LoVo (cell line): ENCODE results near the gene CLDN2.
A peak's percentile ranks its signal among the peaks of the same experiment; 100 is the strongest.
"Not testable (repeated sequence)": the region's sequence is repeated elsewhere in the genome, so short reads cannot be mapped to it uniquely, and the experiment has no call there.

ENCODE experiments used
- DNase-seq: peaks from one replicate; pipeline ENCODE4 v3.0.0-alpha.2; 2016; ENCODE audit warnings: low spot score

Gene CLDN2, protein sequence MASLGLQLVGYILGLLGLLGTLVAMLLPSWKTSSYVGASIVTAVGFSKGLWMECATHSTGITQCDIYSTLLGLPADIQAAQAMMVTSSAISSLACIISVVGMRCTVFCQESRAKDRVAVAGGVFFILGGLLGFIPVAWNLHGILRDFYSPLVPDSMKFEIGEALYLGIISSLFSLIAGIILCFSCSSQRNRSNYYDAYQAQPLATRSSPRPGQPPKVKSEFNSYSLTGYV

DNA sequence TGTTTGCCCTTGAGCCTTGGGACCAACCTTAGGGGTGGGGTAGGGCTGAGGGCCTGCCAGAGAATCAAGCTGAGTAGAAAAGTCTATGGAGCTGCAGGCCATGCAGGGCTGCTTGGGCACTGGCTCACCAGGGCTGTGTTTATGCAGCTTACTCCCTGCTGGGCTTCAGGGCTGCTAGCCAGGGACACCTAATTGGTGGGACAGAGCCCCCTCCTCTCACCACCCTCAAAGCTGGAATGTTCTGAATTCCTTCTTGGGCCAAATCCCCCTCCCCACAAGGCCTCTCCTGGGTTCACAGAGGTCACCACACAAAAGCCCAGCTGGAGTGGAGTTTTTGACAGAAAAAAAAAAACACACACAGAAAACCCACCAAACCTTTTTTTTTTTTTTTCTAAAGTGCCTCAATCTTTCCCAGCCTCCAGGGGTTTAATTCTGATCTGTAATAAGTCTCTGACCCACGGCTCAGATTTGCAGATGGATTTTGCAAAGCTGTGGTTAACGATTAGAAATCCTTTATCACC lies at the start of gene CLDN2:
CLDN2 (plus strand) TSS at position 471 of the 521 bp plus-strand sequence. CDS start 7,827 bp downstream, outside the sequence.
- DNase-seq: no peak

DNA sequence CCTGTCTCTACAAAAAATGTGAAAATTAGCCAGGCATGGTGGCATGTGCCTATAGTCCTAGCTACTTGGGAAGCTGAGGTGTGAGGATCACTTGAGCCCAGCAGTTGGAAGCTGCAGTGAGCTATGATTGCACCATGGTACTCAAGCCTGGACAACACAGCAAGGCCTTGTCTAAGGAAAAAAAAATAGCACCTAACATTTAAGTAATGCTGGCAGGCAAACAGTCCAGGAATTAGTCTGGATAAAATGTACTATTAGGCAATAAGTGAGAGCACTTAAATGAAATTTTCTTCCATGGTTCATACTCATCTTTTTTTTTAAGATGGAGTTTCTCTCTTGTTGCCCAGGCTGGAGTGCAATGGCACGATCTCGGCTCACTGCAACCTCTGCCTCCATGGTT lies 47.4 kb upstream of the CLDN2 start:
- DNase-seq: not testable (repeated sequence)

DNA sequence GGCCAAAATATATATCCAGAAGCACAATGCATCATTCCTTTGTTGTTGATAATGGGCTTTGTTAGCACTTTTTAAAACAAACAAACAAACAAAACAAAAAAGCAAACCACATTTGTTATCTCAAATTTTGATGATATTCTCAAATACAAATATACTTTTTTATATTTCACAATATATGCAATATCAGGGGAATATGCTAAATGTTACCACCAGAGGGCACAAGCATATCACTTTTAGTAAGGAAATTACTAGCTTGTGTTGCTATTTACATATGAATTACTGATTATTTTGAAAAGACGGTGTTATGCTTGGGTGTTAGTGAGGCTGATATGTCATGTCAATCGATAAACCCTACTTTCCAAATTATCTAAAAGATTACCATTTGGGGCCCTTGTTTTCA lies 46.1 kb upstream of the CLDN2 start:
- DNase-seq: peak; percentile 34

DNA sequence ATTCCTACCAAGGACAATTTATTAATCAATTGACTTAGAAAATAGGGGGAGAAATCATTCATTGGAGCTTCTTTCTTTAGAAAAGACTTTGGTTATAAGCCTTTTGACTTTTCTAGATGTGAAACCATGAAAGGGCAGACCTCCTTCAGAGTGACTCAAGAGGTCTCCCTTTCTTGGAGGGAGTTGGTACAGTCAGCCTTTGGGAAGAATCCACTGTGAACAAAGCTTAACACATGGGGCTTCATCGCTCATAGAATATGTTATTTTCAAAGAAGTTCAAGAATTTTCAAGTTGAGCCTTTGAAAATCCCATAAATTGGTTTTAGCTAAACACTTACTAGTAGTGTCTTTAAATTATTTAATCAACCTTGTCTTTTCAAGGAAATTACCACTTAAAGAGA lies 45.1 kb upstream of the CLDN2 start:
- DNase-seq: no peak

DNA sequence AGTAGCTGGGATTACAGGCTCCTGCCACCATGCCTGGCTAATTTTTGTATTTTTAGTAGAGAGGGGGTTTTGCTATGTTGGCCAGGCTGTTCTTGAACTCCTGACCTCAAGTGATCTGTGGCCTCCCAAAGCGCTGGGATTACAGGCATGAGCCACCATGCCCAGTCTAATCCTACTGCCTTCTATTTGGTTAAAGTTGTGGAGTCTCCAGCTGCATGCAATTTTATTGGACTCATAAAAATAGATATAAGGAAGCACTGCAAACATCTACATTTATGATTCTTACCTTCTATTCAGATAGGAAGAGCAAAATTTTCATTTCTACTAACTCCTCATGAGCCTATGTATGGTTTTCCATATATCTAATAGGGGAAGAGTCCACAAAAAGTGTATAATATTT lies 30.7 kb upstream of the CLDN2 start:
- DNase-seq: no peak

DNA sequence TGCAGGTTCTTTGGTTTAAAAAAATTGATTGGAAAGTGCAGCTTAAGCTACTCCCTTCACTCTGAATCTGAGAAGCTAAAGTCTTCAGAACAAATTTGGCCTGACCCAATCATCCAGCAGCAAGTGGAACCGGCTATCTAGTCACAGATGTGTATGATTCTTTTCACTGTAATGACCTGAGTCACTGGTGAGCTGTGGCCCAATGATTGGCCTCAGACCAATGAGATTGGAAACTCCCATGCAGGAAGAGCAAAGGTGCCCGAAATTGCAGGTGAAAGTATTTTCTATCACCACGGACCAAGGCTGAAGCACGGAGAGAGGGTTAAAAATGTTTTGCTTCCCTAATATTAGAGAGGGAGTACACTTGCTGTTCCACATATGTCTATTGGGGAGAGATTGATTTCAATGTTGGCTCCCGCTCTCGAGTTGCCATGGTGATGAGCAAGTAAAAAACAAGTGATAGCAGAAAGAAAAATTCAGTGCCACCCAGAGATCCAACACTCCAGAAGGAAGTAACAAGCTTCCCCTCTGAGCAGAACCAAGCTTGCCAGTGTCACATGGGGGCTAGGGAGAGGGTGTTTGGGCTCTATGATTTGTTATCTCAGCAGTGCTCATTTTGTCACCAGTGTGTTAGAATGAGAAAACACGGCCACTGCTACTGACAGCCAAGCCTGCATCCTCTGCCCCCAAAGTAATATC lies 28.3 kb upstream of the CLDN2 start:
- DNase-seq: no peak

DNA sequence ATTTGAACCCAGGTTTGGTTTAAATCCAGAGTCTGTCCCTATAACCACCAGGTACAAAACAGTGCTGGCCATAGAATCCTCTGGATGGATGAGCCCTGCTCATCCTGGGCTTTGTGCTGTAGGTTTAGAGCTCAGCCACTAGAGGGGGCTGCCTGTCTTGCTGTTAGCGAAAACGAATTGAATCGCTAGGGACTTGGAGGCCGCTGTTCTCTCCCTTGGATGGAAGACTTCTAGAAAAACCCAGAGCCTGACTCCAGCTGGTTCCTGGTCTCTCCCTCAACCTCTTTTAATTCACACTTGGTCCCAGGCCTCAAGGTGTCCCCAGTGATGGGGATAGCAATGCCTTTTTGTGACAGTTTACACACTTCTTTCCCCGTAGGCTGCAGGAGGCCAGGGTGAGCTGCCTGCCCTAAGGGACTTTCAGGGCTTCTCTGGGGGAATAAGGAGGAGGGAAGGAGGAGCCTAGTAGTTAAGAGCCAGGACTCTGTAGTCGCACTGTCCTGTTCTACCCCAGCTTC lies 25.8 kb upstream of the CLDN2 start:
- peak; percentile 73 for DNase-seq

DNA sequence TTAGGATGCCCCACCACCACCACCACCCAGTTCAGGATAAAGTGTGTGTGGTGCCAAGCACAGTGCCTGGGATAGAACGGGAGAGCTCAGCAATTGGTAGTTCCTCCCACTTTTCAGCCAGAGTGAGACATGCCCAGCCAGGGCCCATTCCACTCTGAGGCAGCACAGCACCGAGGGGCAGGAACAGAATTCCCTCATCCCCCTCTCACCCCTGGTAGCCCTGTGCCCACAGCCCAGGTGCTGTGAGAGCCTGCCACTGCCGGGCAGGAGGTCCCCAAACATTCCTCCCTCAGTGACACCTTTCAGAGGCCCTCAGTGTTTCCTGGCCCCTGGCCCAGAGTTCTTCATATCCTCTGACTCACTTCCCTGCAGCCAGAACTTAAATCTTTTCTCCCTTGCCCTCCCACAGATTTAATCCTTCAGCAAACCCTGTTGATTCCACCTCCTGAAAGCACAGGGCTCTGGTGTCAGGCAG lies 25.2 kb upstream of the CLDN2 start:
- peak; percentile 66 for DNase-seq

DNA sequence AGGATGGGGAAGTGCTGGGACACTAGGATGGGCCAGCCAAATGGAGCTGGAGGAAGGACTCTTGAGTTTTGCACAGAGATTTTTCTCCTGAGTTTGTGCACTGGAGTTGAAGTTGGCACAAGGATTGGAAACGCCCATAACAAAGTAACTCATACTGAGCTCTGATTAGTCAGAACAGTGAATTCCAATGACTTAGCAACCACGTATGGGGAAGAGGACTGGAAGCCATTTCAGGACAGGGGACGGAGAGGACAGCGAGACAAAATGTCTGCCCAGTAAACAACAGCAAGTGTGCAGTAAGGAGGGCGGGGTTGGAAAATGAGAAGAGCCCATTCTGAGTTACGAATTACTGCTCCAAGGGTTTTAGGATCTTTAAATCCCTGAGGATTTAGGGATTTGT lies 22.9 kb upstream of the CLDN2 start:
- DNase-seq: no peak

DNA sequence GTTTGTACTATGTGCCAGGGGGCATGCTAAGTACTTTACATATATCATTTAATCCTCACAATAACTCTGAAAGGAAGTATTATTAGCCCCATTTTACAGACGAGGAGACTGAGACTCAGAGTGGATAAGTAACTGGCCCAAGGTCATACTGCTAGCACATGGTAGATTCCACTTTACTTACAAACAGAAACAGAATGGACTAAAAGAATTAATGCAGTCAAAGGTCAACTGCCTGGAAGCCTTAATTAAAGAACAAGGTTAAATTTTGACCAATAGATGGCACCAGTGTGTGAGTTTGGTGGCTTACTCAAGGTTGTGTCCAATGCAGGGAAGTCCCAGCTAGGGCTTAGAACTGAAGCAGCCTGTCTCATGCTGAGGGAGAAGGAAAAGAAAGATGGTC lies 21.7 kb upstream of the CLDN2 start:
- peak; percentile 57 for DNase-seq

DNA sequence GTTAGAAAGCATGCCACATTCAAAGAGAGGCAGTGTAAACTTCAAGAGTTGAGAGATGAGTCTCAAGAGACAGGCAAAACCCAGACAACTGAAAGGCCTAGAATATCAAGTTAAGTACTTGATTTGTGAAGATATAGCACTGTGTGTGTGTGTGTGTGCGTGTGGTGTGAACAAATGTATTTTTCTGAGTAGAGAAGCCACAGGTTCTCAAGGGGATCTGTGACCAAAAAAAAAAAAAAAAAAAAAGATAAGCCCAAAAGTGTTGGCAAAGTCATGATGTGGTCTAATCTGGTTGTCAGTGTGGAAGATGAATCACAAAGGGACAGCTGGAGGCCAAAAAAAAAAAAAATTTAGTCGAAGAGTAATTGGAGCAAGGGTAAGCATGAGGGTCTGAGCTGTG lies 20.9 kb upstream of the CLDN2 start:
- DNase-seq: no peak

DNA sequence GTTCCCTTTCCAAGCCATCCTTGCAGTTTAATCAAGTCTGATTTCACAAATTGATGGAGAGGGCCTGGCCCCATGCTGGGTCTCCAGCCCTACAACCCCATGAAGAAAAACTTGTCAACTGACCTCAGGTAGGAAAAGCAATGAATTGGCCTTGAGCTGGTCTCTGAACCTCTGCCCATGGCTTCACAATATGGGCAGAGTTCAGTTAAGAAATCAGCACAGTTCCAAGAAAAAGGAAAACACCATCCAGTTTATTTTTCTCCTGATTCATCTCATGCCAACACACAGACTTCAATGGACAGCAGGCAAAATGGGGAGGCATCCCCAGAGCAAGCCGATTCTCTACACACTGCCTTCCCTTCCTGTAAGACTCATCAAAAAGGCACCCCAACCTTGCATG lies 20.4 kb upstream of the CLDN2 start:
- no peak for DNase-seq

DNA sequence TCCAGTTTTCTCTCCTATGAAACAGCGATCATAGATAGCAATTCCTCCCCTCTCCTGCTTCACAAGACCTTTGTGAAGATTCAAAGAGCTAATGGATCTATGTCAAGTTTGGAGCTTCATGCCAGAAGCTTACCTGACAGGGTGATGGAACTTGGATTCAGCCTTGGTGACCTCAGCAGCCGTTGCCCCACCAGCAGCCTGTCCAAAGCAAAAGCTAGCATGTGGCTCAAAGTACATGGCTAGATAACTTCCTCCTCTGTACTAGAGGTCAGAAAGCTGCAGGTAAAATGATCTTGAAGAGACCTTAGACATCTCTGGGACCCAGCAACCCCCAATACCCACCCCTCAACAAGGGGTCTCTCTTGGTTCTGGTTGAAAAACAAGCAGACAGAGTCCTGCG lies 18.9 kb upstream of the CLDN2 start:
- DNase-seq: no peak

DNA sequence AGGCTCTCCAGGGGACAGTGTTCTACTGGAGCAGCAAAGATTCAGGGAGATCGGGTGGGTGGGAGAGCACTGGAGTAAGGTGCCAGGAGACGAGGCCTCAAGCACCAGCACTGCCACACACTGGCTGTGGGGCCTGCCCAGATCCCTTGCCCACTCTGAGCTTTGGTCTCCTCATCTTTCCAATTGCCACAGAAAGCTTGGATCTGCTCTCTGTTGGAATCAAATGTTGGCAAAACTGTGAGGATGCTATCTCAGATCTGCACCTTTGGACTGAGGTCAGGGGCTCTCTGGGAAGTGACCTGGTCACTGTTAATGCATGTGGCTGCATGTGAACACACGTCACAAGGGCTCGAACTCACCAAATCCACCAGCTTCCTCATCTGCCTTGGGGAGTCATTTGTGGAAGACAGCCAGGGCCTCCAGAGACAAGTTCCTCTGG lies 18.4 kb upstream of the CLDN2 start:
- no peak for DNase-seq

DNA sequence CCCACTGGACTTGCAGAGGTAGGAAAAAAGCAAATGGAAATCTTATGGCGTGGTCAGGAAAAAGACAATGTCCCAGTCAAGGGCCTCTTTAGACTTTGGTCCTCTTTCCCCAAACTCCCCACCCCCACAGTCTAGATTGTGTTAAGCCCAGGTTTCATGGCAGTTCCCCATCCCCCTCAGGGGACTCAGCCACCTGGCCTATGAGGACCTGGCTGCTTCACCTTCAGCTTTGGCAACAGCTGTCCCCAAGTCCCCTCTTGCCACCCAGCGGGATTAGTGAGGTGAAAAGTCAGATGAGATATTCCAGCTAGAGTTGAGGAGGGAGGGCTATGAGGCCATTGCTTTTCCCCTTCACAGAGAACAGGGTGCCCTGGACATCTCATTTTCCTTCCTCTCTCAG lies 17.5 kb upstream of the CLDN2 start:
- no peak for DNase-seq

DNA sequence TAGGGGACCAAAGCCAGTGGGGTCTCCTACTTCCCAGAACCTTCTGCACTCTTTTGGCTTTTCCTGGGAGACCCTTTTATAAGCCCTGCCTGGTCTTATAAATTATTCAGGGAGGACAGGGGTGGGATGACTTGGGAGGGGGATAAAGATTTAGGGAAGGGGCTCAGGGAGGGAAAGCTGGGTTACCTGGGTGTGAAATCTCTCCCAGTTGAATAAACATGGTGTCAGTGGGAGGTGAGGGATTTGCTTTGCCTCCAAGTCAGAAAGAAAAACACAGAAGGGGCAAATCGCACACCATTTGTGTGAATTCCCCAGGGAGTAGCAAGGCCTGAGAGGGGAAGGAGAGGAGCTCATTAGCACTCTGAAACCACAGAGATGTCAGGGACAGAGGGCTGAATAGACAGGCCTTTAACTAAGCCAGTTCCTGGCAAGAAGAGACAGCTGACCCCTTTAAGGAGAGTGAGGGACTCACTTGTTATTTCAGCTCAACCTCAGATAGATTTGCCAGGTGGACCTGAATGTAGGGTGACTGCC lies 16.8 kb upstream of the CLDN2 start, which contains the start of gene RIPPLY1:
RIPPLY1 (minus strand) TSS at position 51 of the 534 bp plus-strand sequence. CDS start 54 bp downstream, outside the sequence.
- no peak for DNase-seq

DNA sequence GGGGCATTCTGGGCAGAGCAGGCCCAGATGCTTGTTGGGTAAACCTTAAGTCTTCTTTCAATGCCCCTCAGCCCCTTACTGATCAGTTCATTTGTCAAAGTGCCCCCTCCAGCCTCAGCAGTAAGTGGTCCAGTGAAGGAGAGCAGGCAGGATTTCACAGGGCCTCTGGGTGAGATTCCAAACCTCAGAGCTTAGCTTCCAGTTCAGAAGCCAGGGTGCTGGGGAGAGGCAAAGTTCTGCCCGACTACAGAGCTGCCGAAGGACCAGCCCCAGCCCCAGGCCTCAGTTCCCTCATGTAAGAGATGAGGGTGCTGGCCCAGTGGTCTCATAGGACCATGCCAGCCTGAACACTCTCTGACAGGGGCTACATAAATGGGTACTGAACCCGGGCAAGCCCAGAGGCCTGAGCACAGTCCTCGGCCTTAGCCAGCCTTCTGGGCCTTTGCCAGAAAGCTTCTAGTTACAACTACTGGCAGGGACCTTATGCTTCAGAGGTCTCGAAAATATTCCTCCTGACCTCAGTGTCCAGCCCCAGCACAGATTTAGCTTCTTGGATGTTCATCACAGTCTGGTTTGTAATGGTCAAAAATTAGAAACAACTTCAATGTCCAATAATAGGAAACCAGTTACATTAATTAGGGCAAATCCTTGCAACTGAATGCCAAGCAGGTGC lies 16.2 kb upstream of the CLDN2 start:
- no peak for DNase-seq

DNA sequence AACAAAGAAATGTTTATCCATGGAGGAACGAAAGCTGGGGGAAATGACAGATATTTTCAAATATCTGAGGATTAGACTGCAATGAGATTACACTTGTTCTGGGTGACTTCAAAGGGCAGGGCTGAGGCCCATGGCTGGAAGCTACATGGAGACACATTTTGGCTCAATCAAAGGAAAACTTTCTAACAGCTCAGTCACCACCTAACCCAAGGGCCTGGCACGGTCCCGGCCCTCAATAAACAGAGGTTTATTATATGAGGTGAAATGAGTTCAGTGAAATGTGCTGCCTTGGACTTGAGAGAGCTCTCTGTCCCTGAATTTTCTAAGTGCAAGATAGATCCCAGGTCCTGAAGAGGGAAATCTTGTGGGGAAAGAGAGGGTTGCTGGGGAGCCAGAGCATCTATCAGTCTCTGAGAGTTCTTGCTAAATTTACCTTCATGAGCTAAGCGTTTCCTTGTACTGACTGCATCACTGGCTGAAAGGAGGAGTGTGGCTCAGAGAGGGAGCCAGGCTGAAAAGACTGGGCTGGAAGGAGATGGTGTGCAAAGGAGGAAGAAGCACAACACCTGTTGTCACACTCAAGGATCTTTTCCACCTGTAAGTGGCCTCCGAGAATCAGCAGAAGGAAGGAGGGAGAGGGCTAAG lies 15.0 kb upstream of the CLDN2 start:
- DNase-seq: peak; percentile 32

DNA sequence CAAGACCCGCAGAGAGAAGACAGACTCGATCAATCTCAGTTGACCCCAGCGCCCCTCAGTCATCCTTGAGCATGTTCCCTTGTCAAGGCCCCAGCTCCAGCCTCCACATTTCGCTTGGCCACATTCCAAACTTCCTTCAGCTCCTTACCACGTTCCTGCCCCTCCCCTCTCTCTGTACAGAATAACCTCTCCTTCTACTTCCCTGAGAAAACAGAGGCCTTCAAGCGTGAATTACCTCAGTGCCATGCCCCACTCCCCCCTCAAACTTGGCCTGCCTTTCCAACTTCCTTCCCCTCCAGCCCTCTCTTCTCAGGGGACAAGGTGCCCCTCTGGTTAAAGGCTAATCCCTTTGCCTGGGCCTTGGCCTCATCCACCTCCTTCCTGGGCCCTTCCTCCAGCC lies 13.8 kb upstream of the CLDN2 start:
- peak; percentile 60 for DNase-seq

DNA sequence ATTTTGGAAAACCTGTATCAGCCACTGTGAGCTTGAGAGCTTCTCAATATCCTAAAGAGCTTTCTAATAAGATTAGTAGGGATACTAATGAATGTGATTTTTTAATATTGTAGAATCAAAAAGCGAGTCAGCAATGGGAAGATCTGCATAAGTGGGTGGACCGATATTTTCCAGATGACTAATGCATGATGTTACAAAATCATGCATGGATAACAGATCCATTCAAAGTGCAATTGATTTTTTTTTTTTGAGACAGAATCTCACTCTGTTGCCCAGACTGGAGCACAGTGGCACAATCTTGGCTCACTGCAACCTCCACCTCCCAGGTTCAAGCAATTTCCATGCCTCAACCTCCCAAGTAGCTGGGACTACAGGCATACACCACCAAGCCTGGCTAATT lies 7.3 kb upstream of the CLDN2 start:
- DNase-seq: no peak

DNA sequence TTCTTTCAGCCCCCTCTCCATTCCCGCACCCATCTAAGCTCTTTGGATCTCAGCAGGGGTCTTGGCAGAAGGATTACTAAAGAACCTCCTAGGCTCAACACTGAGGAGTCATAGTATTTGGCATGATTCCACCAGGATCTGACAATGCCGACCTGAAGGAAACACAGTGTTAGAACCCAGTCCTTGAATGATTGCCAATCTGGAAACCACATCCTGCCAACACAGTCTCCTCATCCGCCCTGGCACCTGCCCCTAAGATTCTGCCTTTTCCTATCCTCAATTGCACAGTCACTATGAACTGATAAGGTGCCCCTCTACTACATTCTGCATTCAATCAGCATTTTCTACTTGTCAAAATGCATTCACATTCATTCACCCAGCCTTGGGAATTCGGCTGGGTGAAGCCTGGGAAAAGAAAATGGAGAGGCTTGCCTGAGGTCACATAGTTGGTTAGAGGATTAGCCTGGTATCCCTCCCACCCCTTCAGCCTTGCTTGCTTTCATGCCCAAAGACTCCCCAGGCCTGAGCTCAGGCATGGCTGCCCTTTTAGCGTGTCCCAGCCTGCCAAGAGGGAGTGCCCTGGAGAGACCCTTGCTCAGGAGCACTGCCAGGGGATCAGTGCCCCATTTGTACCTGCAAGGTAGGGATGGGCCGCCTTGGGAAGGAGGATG lies 2.2 kb upstream of the CLDN2 start:
- DNase-seq: peak; percentile 89
